ENCODE measurements around the gene HRAS. TPM values are rescaled to one million over a fixed set of nuclear protein-coding genes. Genes with fewer than 3 reads are reported as not detected.

HRAS gene
- total and polyA plus RNA-seq, 2 donors (not counting 1 experiment from before 2014, with no cell fraction given): 63.5 to 86.0 TPM

DNA sequence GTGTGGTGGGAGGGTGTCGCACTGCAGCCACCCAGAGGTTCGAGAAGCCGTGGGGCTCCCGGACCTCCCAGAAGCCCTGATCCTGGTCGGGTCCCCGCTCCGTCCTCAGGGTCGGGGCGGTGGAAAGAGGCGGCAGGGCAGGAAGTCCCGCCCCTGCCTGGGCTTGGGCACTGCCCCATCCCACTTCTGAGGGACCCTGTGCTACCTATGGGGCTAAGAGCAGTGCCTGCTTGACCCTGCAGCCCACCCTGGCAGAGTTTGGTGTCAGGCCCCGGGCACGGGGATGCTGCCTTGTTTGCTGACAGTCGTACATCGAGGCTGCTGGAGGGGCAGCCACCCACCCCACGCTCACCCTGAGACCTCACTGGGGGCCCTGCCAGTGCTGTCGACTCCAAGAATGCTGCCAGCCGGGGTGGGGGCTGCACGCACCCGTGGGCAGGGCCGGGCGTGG, 47.8 kb downstream of the HRAS start:
- ChIA-PET CTCF (no interaction called here), POLR2A (no interaction called here)
- Mint-ChIP-seq H3K27ac (no peak overlapping the region), H3K9me3 (ENCODE audit: insufficient read depth) (no peaks in the 10 kb centered on the region), H3K4me3 (no peak overlapping the region), H3K4me1 (no peaks in the 10 kb centered on the region), H3K27me3 (no peaks in the 10 kb centered on the region)
- no peaks in the 10 kb centered on the region for H3K79me2 ChIP-seq (ENCODE audit: control insufficient read depth, insufficient read depth, low read length)
- no peak overlapping the region for H3K4me3 ChIP-seq (ENCODE audit: control extremely low read depth in 1 of 5, extremely low read depth in 1 of 5, insufficient read depth in 1 of 5, low read depth in 2 of 5, low read length in 4 of 5)
- no peak overlapping the region for H2AFZ ChIP-seq (ENCODE audit: insufficient read depth, low read depth, low read length, poor library complexity, severe bottlenecking)
- H3K27me3 ChIP-seq (replicated peaks in 1 of 4; ENCODE audit: control extremely low read depth in 1 of 4, control insufficient read depth in 3 of 4, insufficient read depth in 4 of 4, low read length in 3 of 4): no peaks in the 10 kb centered on the region
- TF ChIP-seq EZH2 (IDR thresholded peaks at IDR 0.05; ENCODE audit: borderline replicate concordance, insufficient read depth, low read depth, low read length, poor library complexity, severe bottlenecking) (no peak), CTCF (IDR thresholded peaks at IDR 0.05) (no peak)
- H4K20me1 ChIP-seq (ENCODE audit: control insufficient read depth, insufficient read depth, low read length, poor library complexity, severe bottlenecking): no peaks in the 10 kb centered on the region
- H3K4me1 ChIP-seq (ENCODE audit: control insufficient read depth in 2 of 2, insufficient read depth in 2 of 2, low read length in 2 of 2): no peaks in the 10 kb centered on the region
- 97% methylated on average over 22 of the region's 22 CpGs for WGBS (ENCODE audit: insufficient coverage)
- H3K4me2 ChIP-seq (replicated peaks; ENCODE audit: low read depth, low read length, poor library complexity, severe bottlenecking): no peak overlapping the region
- intact Hi-C loops (cut with micrococcal nuclease): no loop called here
- ATAC-seq (ENCODE audit: low read depth) (no peak), DNase-seq (no peak)
- H3K9ac ChIP-seq (ENCODE audit: low read length): no peak overlapping the region
- no peak overlapping the region for H3K27ac ChIP-seq (ENCODE audit: low read length in 2 of 2)
- peaks cover 0 to 3% (median 0%) of the 10 kb centered on the region in 3 donors for H3K9me3 ChIP-seq (ENCODE audit: control extremely low read depth in 1 of 3, control insufficient read depth in 2 of 3, insufficient read depth in 1 of 3, low read length in 2 of 3)
- no peaks in the 10 kb centered on the region for H3K36me3 ChIP-seq (replicated peaks in 1 of 2; ENCODE audit: control extremely low read depth in 1 of 2, control insufficient read depth in 1 of 2, extremely low read depth in 1 of 2, insufficient read depth in 2 of 2, low read length in 1 of 2)

DNA sequence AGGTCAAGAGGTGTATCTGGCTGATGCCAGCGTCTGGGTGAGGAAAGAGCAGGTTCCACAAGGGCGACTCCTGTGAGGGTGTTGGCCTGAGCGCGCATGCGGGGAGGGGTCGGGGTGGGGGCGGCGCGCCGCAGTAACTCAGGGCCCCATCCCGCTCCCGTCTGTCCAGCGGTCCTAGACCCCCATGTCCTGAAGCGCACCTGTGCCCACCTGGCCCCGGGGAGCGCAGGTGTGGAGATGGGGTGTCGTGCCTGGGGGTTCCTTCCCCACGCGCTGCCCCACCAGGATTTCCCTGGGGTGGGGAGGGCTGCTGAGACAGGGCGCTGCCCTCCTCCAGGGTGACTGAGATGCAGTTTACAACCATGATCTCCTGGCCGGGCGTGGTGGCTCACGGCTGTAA, 49.2 kb downstream of the HRAS start:
- Histone ChIP-seq H3K36me3 (replicated peaks in 1 of 2; ENCODE audit: control extremely low read depth in 1 of 2, control insufficient read depth in 1 of 2, extremely low read depth in 1 of 2, insufficient read depth in 2 of 2, low read length in 1 of 2) (no peaks in the 10 kb centered on the region), H2AFZ (ENCODE audit: insufficient read depth, low read depth, low read length, poor library complexity, severe bottlenecking) (no peak overlapping the region), H3K27ac (ENCODE audit: low read length in 2 of 2) (no peak overlapping the region), H3K4me2 (replicated peaks; ENCODE audit: low read depth, low read length, poor library complexity, severe bottlenecking) (no peak overlapping the region), H4K20me1 (ENCODE audit: control insufficient read depth, insufficient read depth, low read length, poor library complexity, severe bottlenecking) (no peaks in the 10 kb centered on the region), H3K9ac (ENCODE audit: low read length) (no peak overlapping the region), H3K4me3 (ENCODE audit: control extremely low read depth in 1 of 5, extremely low read depth in 1 of 5, insufficient read depth in 1 of 5, low read depth in 2 of 5, low read length in 4 of 5) (no peak overlapping the region), H3K79me2 (ENCODE audit: control insufficient read depth, insufficient read depth, low read length) (no peaks in the 10 kb centered on the region), H3K4me1 (ENCODE audit: control insufficient read depth in 2 of 2, insufficient read depth in 2 of 2, low read length in 2 of 2) (no peaks in the 10 kb centered on the region), H3K9me3 (ENCODE audit: control extremely low read depth in 1 of 3, control insufficient read depth in 2 of 3, insufficient read depth in 1 of 3, low read length in 2 of 3) (peaks cover 0 to 3% (median 0%) of the 10 kb centered on the region in 3 donors), H3K27me3 (replicated peaks in 1 of 4; ENCODE audit: control extremely low read depth in 1 of 4, control insufficient read depth in 3 of 4, insufficient read depth in 4 of 4, low read length in 3 of 4) (no peaks in the 10 kb centered on the region)
- Mint-ChIP-seq H3K4me1 (no peaks in the 10 kb centered on the region), H3K4me3 (no peak overlapping the region), H3K9me3 (ENCODE audit: insufficient read depth) (no peaks in the 10 kb centered on the region), H3K27me3 (no peaks in the 10 kb centered on the region), H3K27ac (no peak overlapping the region)
- CTCF ChIA-PET: no interaction called here
- intact Hi-C loops (cut with micrococcal nuclease): no loop called here
- no peak for ATAC-seq (ENCODE audit: low read depth)
- TF ChIP-seq CTCF (IDR thresholded peaks at IDR 0.05) (no peak), EZH2 (IDR thresholded peaks at IDR 0.05; ENCODE audit: borderline replicate concordance, insufficient read depth, low read depth, low read length, poor library complexity, severe bottlenecking) (no peak)
- 93% methylated on average over 23 of the region's 23 CpGs for WGBS (ENCODE audit: insufficient coverage)
- no peak for DNase-seq
- POLR2A ChIA-PET: no interaction called here

Data from B cell (primary cell).